ENCODE data around the gene DPY19L2. TPM values are rescaled to one million over a fixed set of nuclear protein-coding genes. Genes with fewer than 3 reads are reported as not detected.
"Not testable (repeated sequence)": the region's sequence is repeated elsewhere in the genome, so short reads cannot be mapped to it uniquely, and the experiment has no call there.

Gene DPY19L2
- 10 to 100 TPM; 12.2 to 26.4 TPM for total RNA-seq

DNA sequence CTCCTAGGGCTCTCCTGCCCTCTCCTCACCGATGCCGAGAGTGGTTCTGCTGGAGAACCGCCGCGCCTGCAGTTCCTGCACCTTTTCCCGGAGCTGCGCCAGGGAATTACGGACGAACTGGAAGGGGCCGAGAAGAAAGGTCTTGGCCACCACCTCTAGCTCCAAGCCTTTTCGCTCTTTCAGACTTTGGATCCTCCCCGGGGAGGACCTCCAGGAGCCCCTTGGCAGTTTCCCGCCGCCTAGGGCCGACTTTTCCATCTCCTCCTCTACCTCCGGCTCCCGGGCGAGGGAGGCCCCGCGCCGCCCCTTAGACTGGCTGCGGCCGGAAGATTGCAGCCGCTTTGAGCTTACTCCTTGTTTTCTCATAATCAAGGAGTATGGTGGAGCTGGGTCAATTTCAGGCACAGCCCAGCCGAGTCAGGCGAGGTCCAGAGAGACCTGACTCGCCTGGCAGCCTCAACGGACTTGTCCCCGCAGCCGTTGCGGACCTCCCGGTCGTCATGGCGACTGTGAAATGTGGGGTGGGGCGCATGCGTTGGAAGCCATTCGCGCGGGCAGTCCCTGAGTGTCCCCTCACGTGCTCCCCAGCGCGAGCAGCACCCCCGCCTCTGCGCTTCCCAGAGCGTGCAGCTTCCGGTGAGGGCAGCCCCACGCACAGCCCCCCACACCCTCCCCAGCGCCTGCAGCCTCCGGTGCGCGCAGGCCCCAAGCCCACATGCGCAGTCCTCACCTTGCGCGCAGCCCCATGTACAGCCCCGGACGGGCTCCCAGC lies at the start of gene DPY19L2:
Gene DPY19L2 (minus strand): TSS at position 466 of the 772 bp plus-strand sequence. CDS start 100 bp downstream, at position 366.
- under 1% methylated on average over 40 of the region's 56 CpGs for WGBS
- intact Hi-C loops (cut with DNase I): no loop called here

DNA sequence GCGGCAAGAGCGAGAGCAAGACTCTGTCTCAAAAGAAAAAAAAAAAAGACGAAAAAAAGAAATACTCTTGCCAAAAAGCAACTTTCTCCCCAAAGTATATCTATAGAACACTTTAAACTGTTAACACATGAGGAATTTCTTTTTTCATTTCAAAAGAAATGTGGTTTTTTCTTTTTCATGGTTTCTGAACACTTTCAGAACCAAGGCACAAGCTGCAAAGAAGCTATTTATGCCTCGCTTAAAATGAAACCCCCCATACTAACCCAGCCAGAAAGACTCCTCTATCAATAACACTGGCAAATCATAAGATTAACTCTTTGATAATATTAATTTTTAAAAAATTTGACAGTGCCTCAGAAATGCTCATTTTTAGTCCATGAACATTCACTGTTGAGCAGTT lies 48.6 kb upstream of the DPY19L2 start:
- intact Hi-C loops (cut with DNase I); DNase-seq (ENCODE audit: low spot score); H3K4me3 ChIP-seq; H3K9me3 ChIP-seq; H3K27me3 ChIP-seq (replicated peaks; ENCODE audit: insufficient read depth); H3K4me1 ChIP-seq (replicated peaks); H3K27ac ChIP-seq; H3K36me3 ChIP-seq: not testable (repeated sequence)
- WGBS: 86% methylated on average over 4 of the region's 4 CpGs

More for the DNA sequence above, at the start of gene DPY19L2:
- Histone ChIP-seq H3K27ac (peak within 1 kb of the TSS; percentile 90 to 91), H3K4me1 (replicated peaks) (no peaks in the 10 kb centered on the region), H3K9me3 (no peaks in the 10 kb centered on the region), H3K4me3 (peak within 1 kb of the TSS; percentile 57 to 80), H3K27me3 (replicated peaks; ENCODE audit: insufficient read depth) (no peaks in the 10 kb centered on the region), H3K36me3 (no peaks in the 10 kb centered on the region)
- TF ChIP-seq, protein P1, sequence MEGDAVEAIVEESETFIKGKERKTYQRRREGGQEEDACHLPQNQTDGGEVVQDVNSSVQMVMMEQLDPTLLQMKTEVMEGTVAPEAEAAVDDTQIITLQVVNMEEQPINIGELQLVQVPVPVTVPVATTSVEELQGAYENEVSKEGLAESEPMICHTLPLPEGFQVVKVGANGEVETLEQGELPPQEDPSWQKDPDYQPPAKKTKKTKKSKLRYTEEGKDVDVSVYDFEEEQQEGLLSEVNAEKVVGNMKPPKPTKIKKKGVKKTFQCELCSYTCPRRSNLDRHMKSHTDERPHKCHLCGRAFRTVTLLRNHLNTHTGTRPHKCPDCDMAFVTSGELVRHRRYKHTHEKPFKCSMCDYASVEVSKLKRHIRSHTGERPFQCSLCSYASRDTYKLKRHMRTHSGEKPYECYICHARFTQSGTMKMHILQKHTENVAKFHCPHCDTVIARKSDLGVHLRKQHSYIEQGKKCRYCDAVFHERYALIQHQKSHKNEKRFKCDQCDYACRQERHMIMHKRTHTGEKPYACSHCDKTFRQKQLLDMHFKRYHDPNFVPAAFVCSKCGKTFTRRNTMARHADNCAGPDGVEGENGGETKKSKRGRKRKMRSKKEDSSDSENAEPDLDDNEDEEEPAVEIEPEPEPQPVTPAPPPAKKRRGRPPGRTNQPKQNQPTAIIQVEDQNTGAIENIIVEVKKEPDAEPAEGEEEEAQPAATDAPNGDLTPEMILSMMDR (IDR thresholded peaks at IDR 0.05): no peak
- TF ChIP-seq POLR2AphosphoS5 (IDR thresholded peaks at IDR 0.05) (no peak), POLR2A (IDR thresholded peaks at IDR 0.05) (no peak)
- peak; percentile 78 for DNase-seq (ENCODE audit: low spot score)

DNA sequence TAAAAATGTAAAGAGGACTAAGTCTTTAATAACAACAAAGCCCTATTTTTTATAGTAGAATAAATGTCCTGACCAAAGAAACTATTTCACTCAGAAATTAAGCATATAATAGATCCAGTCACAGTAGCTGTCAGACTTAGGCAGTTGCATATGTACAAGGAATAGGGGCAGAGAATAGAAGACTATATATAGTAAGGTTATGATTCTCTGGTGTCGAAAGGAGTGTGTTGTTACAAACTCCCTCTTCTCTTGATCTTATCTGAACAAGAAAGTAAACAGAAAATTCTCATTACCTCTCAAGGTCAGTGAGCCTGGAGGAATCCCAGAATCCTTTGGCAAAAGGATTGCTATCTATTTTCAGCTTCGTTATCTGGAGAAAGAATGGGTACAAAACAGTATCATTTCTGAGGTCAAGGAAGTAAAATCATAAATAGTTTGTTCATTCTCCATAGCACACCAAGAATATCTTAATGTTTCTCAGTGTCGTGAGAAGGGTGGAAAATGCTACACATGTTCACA lies 46.9 kb upstream of the DPY19L2 start:
- not testable (repeated sequence) for H3K4me1 ChIP-seq (replicated peaks); H3K27ac ChIP-seq

DNA sequence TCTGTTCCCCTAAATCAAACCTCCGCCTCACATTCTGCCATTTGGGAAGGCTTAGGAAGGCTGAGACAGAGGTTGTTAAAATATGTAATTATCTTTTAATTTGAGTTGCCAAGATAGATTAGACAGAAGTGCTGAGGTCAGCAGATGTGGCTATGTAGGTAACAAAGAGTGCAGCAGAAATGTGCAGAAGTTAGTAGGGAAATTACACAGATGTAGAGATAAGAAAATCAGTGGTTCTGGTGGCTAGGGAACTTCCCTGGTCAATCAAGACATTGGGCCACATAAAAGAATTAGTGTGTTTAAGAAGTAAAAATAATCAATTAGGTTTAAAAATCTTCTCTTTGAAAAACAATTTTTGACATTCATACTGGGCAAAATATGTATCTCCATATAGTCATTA lies 46.1 kb upstream of the DPY19L2 start:
- DNase-seq (ENCODE audit: low spot score); intact Hi-C loops (cut with DNase I): not testable (repeated sequence)
- 86% methylated on average over 1 of the region's 1 CpG for WGBS

More for the DNA sequence above, 46.9 kb upstream of the DPY19L2 start:
- WGBS: 18% methylated on average over 3 of the region's 3 CpGs
- DNase-seq (ENCODE audit: low spot score); H3K9me3 ChIP-seq; H3K4me3 ChIP-seq; H3K27me3 ChIP-seq (replicated peaks; ENCODE audit: insufficient read depth); intact Hi-C loops (cut with DNase I); H3K36me3 ChIP-seq: not testable (repeated sequence)

DNA sequence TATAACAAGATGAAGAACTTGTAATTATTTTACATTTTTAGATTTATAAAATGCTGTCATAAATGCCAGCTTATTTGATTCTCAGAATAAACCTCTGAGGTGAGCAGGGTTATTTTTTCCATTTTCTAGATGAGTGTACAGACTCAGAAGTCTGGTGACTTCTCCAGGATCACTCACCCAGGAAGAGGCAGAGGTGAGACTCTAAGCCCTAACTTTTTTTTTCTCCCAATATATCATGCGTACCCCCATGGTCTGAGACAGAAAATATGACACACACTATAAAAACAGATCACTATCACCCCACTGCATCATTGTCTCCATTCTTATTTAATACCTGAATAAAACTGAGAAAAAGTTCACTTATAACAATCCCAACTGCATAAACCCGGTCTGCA lies 45.4 kb upstream of the DPY19L2 start:
- intact Hi-C loops (cut with DNase I); H3K36me3 ChIP-seq; H3K9me3 ChIP-seq; H3K27me3 ChIP-seq (replicated peaks; ENCODE audit: insufficient read depth); H3K4me3 ChIP-seq; H3K4me1 ChIP-seq (replicated peaks); DNase-seq (ENCODE audit: low spot score); H3K27ac ChIP-seq: not testable (repeated sequence)
- WGBS: 54% methylated on average over 2 of the region's 2 CpGs

More for the DNA sequence above, 46.1 kb upstream of the DPY19L2 start:
- not testable (repeated sequence) for H3K9me3 ChIP-seq; H3K27me3 ChIP-seq (replicated peaks; ENCODE audit: insufficient read depth); H3K36me3 ChIP-seq; H3K4me3 ChIP-seq; H3K4me1 ChIP-seq (replicated peaks); H3K27ac ChIP-seq

DNA sequence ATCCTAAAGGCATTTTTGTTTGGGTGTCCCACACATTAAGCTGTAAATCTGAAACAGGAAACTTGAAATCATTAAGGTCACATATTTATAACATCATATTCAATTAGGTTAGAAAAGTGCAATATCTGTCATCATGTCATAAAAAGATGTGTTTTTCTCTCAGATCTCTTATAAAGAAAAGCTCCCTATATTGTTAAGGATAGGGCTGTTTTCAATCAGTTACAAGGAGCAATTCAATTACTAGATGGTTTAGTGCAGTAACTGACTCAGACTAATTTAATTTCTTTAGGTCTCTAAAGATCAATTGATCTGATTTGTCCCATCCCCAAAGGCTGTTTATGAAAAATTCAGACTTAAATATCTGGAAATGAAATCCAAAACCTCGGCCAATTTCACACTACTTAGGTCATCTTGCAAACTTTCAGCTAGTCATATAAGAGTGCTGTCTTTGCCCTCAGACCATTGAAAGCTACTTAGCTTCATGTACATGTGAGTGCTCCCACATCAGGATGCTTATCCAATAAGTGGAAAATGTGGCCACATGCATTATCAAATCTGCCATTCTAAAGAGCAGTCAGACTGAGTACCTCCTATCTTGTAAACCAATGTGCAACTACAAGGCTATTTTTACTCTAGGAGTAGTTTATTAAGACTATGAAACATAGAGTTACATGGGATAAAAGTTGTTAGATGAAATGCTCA lies 44.8 kb upstream of the DPY19L2 start:
- H3K4me3 ChIP-seq; H3K27me3 ChIP-seq (replicated peaks; ENCODE audit: insufficient read depth); DNase-seq (ENCODE audit: low spot score); H3K36me3 ChIP-seq; intact Hi-C loops (cut with DNase I); H3K27ac ChIP-seq; H3K9me3 ChIP-seq; H3K4me1 ChIP-seq (replicated peaks): not testable (repeated sequence)
- WGBS: 82% methylated on average over 1 of the region's 1 CpG

DNA sequence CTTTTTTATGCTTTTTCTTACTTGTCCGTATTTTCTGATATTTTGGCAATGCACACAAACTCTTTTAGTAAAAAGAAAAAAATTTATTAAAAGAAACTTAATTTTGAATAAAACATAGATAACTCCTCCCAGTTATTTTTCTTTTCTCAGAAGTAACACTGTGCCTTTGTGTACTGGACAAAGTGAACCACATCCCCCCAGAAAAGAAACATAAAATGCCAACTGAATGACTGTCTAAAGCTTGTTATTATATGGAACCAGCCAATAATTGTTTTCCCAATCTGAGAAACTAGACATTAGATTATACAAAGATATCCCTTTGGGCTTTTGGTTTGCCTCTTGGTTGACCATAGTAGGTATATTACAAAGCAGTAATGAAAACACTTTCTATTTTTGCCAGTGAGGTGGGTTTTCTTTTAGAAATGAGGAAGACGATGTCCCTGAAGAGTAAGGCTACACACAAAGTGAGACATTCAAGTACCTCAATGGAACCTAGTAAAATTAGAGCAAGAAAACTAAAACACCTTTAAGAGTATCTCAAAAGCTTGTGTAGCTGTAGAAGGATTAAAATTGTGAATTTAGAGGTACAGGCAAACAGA lies 44.2 kb upstream of the DPY19L2 start:
- H3K4me3 ChIP-seq; H3K36me3 ChIP-seq; H3K27me3 ChIP-seq (replicated peaks; ENCODE audit: insufficient read depth); H3K4me1 ChIP-seq (replicated peaks); intact Hi-C loops (cut with DNase I); H3K9me3 ChIP-seq; DNase-seq (ENCODE audit: low spot score); H3K27ac ChIP-seq: not testable (repeated sequence)
- 87% methylated on average over 2 of the region's 2 CpGs for WGBS

DNA sequence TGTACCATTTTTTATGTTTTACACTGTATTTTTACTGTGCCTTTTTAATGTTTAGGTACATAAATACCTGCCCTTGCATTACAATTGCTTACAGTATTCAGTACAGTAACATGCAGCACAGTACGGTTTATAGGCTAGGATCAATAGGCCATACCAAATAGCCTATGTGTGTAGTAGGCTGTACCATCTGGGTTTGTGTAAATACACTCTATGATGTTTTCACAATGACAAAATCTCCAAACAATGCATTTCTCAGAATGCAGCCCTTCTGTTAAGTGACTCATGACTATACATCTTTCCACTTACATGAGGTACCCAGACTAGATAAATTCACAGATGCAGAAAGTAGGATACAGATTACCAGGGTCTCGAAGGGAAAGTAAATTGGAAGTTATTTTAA lies 43.0 kb upstream of the DPY19L2 start:
- DNase-seq (ENCODE audit: low spot score); H3K27me3 ChIP-seq (replicated peaks; ENCODE audit: insufficient read depth); H3K4me3 ChIP-seq; H3K27ac ChIP-seq; intact Hi-C loops (cut with DNase I); H3K4me1 ChIP-seq (replicated peaks); H3K9me3 ChIP-seq; H3K36me3 ChIP-seq: not testable (repeated sequence)
- WGBS: 66% methylated on average over 2 of the region's 2 CpGs
